ENCODE results near the gene GPR37.

GPR37 gene

GRCh38 chr7:124724079-124724478, 41.5 kb downstream of the GPR37 start:
- Histone ChIP-seq H3K9me3 (ENCODE audit: severe bottlenecking) (no peaks in the 10 kb centered on the region), H3K4me1 (ENCODE audit: insufficient read depth, poor library complexity, severe bottlenecking) (peaks cover 21% of the 10 kb centered on the region), H3K27me3 (ENCODE audit: insufficient read depth, poor library complexity, severe bottlenecking) (no peaks in the 10 kb centered on the region), H3K4me3 (ENCODE audit: severe bottlenecking) (no peak overlapping the region), H3K27ac (ENCODE audit: poor library complexity, severe bottlenecking) (no peak overlapping the region), H3K36me3 (ENCODE audit: low read depth) (no peaks in the 10 kb centered on the region)
- TF ChIP-seq, protein P1, sequence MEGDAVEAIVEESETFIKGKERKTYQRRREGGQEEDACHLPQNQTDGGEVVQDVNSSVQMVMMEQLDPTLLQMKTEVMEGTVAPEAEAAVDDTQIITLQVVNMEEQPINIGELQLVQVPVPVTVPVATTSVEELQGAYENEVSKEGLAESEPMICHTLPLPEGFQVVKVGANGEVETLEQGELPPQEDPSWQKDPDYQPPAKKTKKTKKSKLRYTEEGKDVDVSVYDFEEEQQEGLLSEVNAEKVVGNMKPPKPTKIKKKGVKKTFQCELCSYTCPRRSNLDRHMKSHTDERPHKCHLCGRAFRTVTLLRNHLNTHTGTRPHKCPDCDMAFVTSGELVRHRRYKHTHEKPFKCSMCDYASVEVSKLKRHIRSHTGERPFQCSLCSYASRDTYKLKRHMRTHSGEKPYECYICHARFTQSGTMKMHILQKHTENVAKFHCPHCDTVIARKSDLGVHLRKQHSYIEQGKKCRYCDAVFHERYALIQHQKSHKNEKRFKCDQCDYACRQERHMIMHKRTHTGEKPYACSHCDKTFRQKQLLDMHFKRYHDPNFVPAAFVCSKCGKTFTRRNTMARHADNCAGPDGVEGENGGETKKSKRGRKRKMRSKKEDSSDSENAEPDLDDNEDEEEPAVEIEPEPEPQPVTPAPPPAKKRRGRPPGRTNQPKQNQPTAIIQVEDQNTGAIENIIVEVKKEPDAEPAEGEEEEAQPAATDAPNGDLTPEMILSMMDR (IDR thresholded peaks at IDR 0.05; ENCODE audit: poor library complexity, severe bottlenecking): no peak
- no peak for ATAC-seq (ENCODE audit: low read depth)
- no peak for DNase-seq (ENCODE audit: low spot score)

GRCh38 chr7:124723012-124723411, 42.6 kb downstream of the GPR37 start:
- no peaks in the 10 kb centered on the region for H3K27me3 ChIP-seq (ENCODE audit: insufficient read depth, poor library complexity, severe bottlenecking)
- H3K4me3 ChIP-seq (ENCODE audit: severe bottlenecking): no peak overlapping the region
- peaks cover 21% of the 10 kb centered on the region for H3K4me1 ChIP-seq (ENCODE audit: insufficient read depth, poor library complexity, severe bottlenecking)
- TF ChIP-seq, protein P1 (IDR thresholded peaks at IDR 0.05; ENCODE audit: poor library complexity, severe bottlenecking): no peak
- peak overlapping the region; percentile 17 for H3K27ac ChIP-seq (ENCODE audit: poor library complexity, severe bottlenecking)
- no peaks in the 10 kb centered on the region for H3K36me3 ChIP-seq (ENCODE audit: low read depth)
- DNase-seq (ENCODE audit: low spot score) (no peak), ATAC-seq (ENCODE audit: low read depth) (peak; percentile 91)
- no peaks in the 10 kb centered on the region for H3K9me3 ChIP-seq (ENCODE audit: severe bottlenecking)

DNA sequence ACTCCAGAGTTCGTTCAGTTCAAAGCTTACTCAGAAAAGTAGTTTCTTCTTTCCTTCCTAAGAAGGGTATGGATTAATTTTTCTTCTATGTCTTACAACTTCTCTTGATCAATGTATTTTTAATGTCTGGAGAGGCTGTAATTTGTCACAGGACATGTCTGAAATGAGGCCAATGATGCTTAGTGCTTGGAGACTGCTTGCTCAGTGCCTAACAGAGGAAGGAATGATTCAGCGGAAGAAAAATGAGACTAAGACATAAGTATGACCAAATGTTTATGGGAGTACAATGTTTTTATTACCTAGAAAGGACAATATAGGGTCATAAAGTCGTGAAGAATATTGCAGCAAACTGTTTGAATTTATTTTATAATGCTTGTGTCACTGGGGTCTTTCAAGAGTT, 43.3 kb downstream of the GPR37 start:
- Histone ChIP-seq H3K4me1 (ENCODE audit: insufficient read depth, poor library complexity, severe bottlenecking) (peaks cover 21% of the 10 kb centered on the region), H3K36me3 (ENCODE audit: low read depth) (no peaks in the 10 kb centered on the region), H3K27ac (ENCODE audit: poor library complexity, severe bottlenecking) (peak overlapping the region; percentile 17), H3K9me3 (ENCODE audit: severe bottlenecking) (no peaks in the 10 kb centered on the region), H3K4me3 (ENCODE audit: severe bottlenecking) (no peak overlapping the region), H3K27me3 (ENCODE audit: insufficient read depth, poor library complexity, severe bottlenecking) (no peaks in the 10 kb centered on the region)
- TF ChIP-seq, protein P1 (IDR thresholded peaks at IDR 0.05; ENCODE audit: poor library complexity, severe bottlenecking): no peak
- ATAC-seq (ENCODE audit: low read depth) (no peak), DNase-seq (ENCODE audit: low spot score) (no peak)

GRCh38 chr7:124720195-124720594, 45.4 kb downstream of the GPR37 start:
- DNase-seq (ENCODE audit: low spot score) (no peak), ATAC-seq (ENCODE audit: low read depth) (peak; percentile 88)
- Histone ChIP-seq H3K4me3 (ENCODE audit: severe bottlenecking) (no peak overlapping the region), H3K36me3 (ENCODE audit: low read depth) (no peaks in the 10 kb centered on the region), H3K27ac (ENCODE audit: poor library complexity, severe bottlenecking) (peak overlapping the region; percentile 10), H3K4me1 (ENCODE audit: insufficient read depth, poor library complexity, severe bottlenecking) (peaks cover 21% of the 10 kb centered on the region), H3K9me3 (ENCODE audit: severe bottlenecking) (peaks cover 3% of the 10 kb centered on the region), H3K27me3 (ENCODE audit: insufficient read depth, poor library complexity, severe bottlenecking) (no peaks in the 10 kb centered on the region)
- TF ChIP-seq, protein P1 (IDR thresholded peaks at IDR 0.05; ENCODE audit: poor library complexity, severe bottlenecking): no peak

- H3K27ac ChIP-seq (ENCODE audit: poor library complexity, severe bottlenecking): no peak overlapping the region
- no peaks in the 10 kb centered on the region for H3K36me3 ChIP-seq (ENCODE audit: low read depth)
- TF ChIP-seq, protein P1 (IDR thresholded peaks at IDR 0.05; ENCODE audit: poor library complexity, severe bottlenecking): no peak
- peaks cover 21% of the 10 kb centered on the region for H3K4me1 ChIP-seq (ENCODE audit: insufficient read depth, poor library complexity, severe bottlenecking)
- ATAC-seq (ENCODE audit: low read depth) (no peak), DNase-seq (ENCODE audit: low spot score) (no peak)
- H3K9me3 ChIP-seq (ENCODE audit: severe bottlenecking): peaks cover 3% of the 10 kb centered on the region
- no peaks in the 10 kb centered on the region for H3K27me3 ChIP-seq (ENCODE audit: insufficient read depth, poor library complexity, severe bottlenecking)
- no peak overlapping the region for H3K4me3 ChIP-seq (ENCODE audit: severe bottlenecking)
Measured at GRCh38 chr7:124718032-124718766, 47.4 kb downstream of the GPR37 start.
